Testis (tissue), 2 donors: ENCODE measurements around the gene PDE8B.

Experiments used
- CTCF ChIP-seq, 3 experiments: fragments of 450-650 bp in 2 of 3; fragments of 200-600 bp in 1 of 3; sonication (generic) in 1 of 3; IDR thresholded peaks; one replicate each; pipeline ENCODE4 v1.5.1; 2016 to 2019; ENCODE audit warnings: antibody characterized with exemption in 3 of 3, mild to moderate bottlenecking in 2 of 3, moderate library complexity in 1 of 3
- POLR2A ChIP-seq: fragments of 450-650 bp; IDR thresholded peaks from one replicate; pipeline ENCODE4 v1.6.1; 2017; ENCODE audit warnings: antibody characterized with exemption, mild to moderate bottlenecking, moderate library complexity

- TF ChIP-seq CTCF (IDR thresholded peaks at IDR 0.05) (no peak), POLR2A (no peak)
Measured at GRCh38 chr5:77225531-77225930, 15.1 kb downstream of the PDE8B start.
